HG03558 (cell line): ENCODE results near the gene KIF25.

Experiments
- ATAC-seq: cut with Tn5 transposase; IDR thresholded peaks from one replicate; pipeline ENCODE4 v1.9.1; 2021; ENCODE audit warnings: moderate number of reproducible peaks; ENCODE audit not compliant: unreplicated experiment; ENCODE audit errors: extremely low read depth

KIF25 gene

DNA sequence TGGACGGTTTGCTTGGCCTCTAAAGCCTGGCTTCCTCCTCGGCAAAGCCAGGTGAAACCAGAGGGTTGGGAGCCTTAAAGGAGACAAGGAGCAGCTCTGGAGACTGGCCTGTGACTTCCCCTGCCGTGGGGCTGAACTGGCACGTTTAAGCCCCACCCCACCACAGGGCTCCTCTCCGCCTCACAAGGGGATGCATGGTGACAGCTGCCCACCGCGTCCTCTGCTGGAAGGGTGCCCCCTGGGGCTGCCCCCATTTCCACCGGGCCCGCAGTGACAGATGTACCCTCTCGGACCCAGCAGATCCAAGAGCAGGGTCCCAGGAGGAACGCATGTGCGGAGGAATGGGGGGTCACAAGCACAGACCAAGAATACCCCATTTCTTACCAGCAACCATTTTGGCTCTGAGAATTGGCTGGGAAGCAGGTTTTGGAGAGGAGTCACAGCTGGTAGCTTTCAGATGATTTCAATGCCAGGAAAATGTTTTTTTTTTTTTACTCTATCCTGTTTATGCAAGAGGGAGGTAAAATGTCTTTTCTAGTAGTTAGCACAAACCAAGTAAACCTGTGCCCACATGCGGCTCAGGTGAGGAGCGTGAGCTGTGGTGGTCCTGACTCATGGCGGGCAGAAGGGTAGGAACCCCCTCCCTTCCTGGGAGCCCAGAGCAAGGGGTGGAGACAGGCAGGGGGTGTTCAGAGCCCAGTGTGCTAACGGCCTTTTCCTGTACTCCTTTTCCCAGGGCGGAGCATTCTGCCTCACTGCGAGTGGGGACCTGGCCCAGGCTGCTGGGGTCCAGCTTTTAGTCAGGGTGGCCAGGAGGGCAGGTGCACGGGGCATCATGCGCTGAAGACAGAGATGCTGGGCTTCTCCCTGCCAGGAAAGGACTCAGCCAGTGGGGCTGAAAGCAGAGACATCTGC, 48.5 kb downstream of the KIF25 start:
- ATAC-seq = no peak

- no peak for ATAC-seq
Observed at GRCh38 chr6:168046696-168047095, 49.2 kb downstream of the KIF25 start.

- no peak for ATAC-seq
Observed at GRCh38 chr6:168047841-168048723, 50.6 kb downstream of the KIF25 start.

GRCh38 chr6:168048724-168049025, 51.2 kb downstream of the KIF25 start:
- ATAC-seq = no peak

DNA sequence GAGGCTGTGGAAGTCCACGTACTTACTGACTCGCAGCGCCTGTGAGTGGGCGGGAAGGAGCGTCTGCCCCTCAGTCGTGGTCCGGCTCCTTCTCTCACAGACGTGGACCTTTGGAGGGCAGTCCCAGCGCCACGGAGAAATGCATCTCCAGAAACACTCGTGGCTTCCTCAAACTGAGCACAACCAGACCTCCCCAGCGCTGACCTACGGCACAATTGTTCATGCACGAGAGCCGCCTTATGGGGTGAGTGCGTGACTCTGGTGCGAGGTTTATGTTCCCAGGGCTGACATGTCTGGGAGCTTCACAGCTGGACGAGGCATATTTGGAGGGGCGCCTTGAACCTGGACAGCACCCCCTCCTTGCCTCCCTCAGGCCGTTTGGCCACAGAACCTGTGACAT, 51.8 kb downstream of the KIF25 start:
- ATAC-seq = no peak

- no peak for ATAC-seq
Observed at GRCh38 chr6:168049706-168050224, 52.3 kb downstream of the KIF25 start.

- ATAC-seq = no peak
Observed at GRCh38 chr6:168050225-168050880, 52.9 kb downstream of the KIF25 start.

DNA sequence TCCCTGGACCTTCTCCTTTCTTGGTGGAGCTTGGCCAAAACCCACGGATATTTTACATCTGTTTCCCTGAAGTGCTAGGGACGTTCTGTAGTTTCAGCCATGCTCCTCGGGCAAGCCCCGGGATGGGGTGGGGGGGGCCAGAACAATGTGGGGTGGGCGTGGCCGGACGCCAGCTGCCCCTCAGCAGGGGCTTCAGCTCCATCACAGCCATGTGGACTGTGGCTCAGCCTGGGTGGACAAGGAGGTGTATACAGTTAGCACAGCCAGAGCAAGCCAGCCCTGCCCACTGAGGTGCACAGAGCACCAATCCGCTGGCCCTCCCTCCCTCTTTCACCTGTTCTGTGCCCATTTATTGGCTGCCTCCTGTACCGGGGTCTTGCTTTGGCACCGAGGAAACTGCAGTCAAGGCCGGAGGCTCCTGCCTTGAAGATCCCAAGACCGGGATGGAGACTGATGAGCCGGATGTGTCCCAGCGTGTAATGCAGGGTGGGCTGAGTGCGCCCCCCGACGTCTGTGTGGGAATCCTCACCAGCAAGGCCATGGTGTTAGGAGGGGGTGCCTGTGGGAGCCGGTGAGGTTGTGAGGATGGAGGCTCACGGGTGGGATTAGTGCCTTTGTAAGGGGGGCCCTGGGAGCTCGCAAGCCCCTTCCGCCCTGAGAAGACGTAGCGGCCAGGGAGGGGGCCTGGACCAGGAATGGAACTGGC, 53.6 kb downstream of the KIF25 start:
- no peak for ATAC-seq

DNA sequence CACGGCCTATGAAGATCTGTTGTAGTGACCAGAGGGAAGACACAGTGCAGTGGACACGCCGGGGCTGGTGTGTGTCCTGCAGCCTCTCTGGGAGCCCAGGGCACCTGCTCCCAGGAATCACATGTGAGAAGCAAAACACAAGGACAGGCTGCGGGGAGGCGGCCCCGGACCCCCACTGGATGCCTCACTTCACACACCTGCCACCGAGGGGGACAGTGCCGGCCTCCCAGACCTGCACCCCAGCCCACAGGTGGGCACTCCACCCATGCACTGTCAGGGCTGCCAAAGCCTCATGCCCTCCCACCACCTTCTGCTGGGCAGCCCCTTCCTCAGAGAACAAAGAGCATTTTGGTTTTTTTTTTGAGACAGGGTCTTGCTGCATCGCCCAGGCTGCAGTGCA, 54.2 kb downstream of the KIF25 start:
- ATAC-seq = no peak

GRCh38 chr6:168052291-168052891, 54.9 kb downstream of the KIF25 start:
- no peak for ATAC-seq

DNA sequence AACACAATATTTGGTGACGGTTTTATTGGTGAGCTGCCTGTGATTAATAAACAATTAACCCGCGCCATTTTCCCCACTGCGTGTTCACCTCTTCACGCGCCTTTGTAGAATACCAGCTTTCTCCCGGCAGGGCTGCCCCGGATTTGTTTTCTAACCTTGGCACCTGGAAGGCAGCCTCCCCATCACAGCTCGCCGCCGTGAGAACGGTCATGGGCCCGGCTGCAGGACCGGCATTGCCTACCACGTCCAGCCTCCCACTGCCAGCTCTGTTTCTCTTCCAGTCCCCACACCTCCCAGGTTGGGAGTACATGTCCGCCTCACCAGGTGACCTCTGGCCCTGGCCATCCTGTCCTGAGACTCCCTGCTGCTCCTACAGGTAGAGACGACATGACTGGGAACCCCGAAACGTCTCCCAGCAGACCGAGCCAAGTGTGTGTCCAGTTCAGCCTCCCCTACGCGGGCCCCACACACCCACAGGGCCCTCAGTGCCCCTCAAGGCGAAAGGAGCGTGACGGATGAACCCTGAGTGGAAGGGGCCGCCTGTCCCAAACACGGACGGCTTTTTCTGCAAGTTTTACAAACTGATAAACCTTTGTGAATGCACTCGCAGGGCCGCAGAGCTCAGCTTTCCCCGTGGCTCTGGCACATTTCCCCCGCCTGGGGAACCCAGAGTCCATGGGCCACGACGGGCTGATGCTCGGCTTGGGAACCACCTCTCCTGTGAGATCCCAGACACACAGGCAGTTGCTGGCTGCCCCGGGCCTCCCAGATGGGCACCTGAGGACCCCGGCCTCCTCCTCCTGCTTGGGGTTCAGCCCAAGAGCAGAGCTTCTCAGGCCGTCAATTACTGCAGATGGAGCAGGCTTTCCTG, 55.9 kb downstream of the KIF25 start:
- no peak for ATAC-seq

GRCh38 chr6:168053957-168054471, 56.5 kb downstream of the KIF25 start:
- no peak for ATAC-seq

- ATAC-seq = no peak
Observed at GRCh38 chr6:168054765-168055560, 57.5 kb downstream of the KIF25 start.

- no peak for ATAC-seq
Observed at GRCh38 chr6:168055696-168056489, 58.4 kb downstream of the KIF25 start.

DNA sequence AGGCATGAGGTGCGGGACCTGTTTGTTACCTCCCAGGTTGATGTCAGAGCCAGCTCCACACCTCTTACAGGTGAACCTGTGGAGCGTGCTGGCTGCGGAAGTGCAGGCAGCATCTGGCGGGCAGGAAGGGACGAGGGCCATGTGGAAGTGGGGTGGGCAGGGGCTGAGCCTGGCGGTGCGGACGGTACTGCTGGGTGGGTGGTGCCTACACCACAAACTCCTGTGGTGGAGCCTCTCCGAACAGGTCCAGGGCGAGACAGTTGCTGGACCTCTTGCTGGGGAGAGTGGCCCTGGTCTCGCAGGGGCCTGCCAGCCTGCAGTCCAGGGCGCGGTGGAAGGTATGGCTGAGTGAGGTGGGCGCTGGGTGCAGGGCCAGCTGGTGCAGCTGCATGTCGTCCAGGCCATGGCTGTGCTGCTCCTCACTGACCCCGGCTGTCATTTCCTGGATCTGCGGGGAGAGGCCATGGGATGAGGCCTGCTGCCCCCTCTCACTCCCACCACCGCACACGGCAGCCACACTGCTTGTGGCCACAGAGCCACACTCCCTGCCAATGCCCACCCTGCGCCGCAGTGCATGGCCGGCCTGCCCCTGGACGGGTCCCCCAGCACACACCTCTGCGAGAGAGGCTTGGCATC, 59.5 kb downstream of the KIF25 start:
- no peak for ATAC-seq

DNA sequence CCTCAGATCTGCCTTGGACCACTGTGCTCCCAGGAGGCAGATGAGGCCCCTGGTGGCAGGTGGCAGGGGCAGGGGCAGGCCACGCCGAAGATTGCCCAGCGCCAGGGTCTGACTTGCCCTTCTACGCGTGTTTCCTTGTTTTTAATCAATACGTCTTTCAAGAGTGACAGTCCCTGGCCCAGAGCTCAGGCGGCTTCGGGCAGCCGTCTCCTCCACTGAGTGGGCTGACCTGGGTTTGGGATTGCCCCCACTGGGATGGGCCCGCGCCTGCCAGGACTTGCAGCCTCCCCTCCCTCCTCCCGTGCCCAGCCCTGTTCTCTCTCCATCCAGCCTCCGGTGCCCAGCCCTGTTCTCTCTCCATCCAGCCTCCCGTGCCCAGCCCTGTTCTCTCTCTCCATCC, 60.4 kb downstream of the KIF25 start:
- no peak for ATAC-seq
